Medulla oblongata (tissue), 1 donor: ENCODE measurements around the gene STXBP6.

ENCODE experiments used
- DNase-seq: peaks from one replicate; pipeline ENCODE4 v3.0.0-alpha.2; 2015; ENCODE audit errors: extremely low spot score

STXBP6 gene

DNA sequence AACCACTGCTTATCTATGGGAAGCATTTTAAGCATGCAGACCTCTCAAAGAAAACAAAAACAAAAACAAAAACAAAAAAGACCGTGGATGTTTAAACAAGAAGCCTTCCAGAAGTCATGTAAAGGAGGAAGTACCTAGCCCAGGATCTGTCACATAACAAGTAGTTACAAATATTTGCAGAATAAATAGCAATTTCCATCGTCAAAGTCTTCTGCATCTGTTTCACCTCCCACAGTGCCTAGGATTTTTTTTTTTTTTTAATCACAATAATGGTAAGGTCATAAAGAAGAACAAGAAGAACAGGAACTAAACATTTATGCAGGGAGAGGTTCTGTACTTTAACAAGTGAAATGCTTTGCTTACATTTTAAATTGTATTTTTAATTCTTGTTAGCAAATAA lies 2.4 kb upstream of the STXBP6 start:
- DNase-seq, result no peak

DNA sequence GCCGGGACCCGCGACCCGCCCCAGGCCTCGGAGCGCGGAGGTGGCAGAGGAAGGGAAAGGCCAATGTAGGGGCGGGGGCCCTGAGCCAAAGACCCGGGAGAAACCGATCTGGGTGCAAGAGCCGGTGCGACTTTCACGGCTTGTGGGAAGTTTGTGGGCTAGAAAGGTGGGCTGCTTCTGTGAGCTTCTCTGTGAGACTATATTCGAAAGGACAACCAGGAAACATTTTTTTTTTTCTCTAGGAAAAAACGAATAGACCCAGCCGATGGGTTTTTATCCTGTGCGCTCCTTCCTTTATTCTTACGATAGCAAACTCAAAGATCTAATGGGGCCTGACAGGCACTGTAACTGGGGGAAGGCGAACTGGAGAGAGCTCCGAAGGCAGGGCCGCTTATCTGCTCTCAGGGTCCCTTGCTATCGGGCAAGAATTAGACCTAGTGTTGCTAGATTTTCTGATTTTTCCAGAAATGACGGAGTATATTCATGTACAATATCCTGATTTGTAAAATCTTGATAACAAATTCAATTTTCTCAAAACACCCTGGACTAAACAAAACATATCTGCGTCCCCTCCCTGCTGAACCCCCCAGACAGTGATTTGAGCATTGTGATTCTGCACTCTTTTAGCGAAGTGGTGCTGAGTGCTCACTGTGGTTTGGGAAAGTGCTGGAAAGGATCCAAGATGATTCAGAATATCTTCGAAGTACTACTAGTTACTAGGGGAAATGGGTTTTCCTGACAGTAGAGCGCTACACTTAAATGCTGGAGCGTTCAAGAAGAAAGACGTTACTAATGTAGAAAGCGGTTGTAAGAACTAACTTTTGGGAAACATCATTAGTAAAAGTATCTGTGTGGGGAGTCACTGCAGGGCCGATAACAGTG lies 563 bp upstream of the STXBP6 start:
- peak; percentile 37 for DNase-seq

DNA sequence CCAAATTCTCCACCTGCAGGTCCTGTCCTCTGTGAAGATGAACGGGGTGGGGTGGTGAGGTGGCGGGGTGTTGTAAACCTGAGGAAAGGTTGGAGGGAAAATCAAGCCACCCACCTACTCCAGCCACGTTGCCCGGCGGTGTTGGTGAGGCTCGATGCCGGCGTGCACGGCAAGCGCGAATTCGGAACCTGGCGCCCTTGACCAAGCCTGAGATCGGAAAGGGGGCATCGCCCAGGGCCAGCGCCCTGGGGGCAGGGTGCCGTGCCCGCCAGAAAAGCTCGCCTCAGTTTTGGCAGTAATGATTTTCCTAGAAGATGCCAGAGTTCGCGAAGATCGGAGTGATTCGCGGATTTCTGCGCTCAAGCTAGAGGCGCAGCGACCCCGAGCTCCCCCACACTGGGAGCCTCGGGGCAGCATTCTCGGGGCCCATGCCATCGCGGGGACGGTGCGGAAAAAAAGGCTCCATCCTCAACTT lies 817 bp downstream of the STXBP6 start:
- DNase-seq, result peak; percentile 20

DNA sequence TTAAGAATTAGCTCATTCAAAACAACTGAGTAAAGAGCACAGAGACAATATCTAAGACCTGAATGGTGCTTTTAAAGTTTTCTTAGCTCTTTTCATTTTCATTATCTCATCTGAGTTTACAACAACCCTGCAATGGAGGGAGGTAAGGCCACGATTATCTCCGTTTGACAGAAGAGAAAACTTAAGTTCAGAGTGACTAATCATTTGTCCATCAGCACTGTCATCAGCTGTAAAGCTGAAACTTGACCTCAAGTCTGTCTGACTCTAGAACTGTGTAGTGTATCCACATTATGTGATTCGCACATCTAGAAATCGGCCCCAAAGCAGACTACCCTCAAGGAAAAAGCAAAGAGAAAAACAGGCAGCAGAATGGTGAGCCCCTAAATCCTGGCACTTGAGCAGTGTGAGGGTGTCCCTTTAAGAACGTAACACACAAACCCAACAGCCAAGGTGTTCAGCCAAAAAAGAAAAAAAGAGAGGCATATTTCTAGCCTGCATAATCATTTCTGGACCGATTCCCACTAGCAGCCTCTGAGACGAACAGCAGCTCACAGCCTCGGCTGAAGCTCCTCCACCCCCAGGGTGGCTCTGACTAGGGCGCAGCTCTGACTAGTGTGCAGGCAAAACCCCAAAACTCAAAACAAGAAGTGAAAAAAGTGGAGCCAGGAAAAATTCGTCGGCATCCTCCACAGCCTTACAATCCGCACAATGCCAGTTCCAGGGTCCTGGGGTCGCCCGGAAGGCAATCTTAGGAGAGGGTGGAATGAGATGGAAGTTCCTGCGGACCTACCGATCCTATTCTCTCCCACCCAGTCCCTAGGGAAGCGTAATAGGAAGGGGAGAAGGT lies 1.6 kb downstream of the STXBP6 start:
- peak; percentile 65 for DNase-seq

DNA sequence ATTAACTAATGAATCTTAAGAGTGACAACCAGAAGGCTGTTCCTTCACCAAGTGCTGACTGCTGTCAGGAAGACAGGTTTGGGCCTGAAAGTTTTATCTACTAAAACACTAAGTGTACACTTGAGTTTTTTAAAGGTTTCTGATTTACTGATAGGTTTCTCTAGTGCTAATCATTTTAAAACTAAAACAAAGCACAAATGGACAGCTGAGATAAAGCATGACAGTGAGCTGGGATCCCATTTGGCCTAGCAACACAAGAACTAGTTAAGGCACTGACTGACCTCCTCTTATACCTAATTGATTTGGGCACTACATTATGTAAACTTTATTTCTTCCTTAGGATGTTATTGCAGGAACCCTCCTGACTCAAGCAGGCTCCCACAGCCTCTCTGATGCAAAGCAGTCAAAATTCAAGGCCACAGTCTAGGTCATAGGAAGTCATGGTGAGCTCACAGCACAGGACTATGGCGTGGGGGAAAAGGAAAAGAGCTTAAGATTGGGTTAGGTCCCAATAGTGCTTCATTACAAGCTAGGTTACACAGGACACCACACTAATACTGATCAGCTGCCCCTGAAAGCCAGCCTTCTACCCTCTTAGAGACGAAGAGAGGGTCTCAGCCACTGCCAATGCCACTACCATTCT lies 3.5 kb downstream of the STXBP6 start:
- no peak for DNase-seq

DNA sequence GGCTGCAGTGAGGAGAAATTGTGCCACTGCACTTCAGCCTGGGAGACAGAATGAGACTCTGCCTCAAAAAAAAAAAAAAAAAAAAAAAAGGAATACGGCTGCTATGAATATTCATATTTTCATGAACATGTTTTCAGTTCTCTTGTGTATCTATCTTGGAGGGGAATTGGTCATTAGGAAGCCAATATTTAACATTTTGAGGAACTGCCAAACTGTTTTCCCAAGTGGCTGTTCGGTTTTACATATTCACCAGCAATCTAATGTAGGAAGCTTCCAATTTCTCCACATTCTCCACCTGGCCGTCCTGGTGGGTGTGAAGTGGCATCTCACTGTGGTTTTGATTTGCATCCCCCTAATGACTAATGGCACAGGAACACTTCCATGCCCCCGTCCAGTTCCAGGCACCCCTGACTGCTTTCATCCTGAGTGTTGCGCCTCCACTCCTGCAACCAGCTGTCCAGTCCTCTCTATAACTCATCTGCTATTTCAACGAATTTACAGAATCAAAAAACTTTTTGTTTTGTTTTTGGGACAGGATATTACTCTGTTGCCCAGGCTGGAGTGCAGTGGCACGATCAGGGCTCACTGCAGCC lies 5.7 kb downstream of the STXBP6 start:
- DNase-seq, result no peak

DNA sequence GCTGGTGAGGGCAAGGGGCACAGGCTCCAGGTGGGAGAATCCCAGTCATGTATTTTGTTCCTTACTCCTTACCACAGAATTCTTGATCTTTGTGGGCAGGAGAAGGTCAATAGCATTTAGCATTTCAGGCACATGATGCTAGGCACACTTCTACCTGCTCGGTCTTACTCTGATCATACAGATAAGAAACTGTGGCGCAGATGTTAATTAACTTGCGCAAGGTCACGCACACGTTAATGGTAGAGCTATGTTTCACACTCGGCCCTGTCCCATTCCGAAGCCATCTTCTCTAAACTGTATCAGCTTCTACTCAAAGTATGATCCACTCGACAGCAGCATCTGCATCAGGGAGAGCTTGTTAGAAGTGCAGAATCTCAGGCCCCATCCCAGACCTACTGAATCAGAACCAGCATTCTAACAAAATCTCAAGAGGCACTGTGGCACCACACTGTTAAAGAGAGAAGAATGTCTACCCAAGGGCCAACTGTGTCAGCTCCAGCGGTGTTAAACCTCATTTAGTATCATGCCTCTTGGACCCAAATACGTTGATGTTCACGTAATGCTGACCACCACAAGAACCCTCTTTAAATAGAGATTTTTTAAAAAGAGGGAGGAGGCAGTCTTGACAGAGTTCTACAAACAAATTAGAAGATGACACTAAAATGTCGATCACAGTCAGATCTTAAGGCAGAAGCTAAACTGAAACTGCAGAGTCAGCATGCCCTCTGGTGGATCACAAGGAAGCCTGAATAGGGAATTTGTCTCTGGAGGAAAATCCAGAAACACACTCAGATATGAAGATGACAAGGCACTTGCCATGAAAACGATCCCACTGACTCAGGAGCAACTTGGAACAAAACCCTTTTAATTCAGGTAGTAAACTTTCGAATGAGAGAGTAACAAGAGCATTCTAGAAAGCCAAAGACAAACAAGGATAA lies 7.3 kb downstream of the STXBP6 start:
- peak; percentile 86 for DNase-seq

DNA sequence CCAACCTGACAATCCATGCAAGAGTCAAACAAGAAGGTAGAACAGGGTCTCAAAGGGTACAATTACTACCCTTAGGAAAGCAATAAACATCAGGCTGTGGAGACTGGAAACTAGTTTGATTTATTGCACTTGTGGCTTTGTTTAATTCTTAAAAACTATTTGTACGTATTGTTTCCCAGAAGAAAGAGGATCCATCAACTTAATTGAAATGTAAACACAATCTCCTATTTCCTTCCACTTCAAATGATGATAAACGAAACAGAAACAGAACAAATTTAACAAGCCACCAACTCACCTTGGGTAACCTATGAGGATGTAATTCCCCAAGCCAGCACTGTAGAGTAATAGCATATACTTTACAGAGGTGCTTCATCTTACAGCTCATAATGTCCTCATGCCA lies 8.0 kb downstream of the STXBP6 start:
- no peak for DNase-seq

DNA sequence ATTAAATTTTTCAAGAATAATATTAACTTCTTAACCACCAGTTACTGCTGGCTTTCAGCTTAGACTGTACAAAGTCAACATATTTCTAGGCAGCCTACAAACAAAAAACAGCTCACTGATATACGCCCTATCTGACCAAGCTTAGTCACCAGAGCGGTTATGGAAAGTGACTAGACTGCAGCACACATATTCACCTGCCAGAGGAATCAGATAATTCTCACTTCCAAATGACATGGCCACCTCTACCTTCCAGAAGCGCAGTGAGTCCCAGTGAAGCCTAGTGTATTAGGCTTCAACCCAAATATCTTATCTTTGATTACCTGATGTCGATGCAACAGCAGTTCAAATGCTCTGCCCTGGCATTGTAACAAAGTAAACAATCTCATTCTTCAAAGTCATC lies 8.5 kb downstream of the STXBP6 start:
- DNase-seq, result no peak

DNA sequence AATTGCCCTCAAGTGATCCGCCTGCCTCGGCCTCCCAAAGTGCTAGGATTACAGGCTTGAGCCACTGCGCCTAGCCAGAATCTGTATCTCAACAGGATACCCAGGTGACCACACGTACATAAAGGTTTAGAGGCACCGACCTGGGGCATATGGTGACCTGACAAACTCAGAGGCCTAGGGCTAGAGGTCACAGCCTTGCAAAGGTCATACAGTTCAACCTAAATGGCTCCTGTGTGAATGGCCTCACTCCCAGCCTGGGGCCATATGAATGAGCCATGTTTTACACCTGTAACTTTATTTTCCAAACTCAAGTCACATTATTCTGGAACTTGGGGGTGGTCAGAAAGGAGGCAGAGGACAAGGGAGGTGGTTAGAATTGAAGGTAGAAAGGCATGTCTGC lies 10.0 kb downstream of the STXBP6 start:
- no peak for DNase-seq

DNA sequence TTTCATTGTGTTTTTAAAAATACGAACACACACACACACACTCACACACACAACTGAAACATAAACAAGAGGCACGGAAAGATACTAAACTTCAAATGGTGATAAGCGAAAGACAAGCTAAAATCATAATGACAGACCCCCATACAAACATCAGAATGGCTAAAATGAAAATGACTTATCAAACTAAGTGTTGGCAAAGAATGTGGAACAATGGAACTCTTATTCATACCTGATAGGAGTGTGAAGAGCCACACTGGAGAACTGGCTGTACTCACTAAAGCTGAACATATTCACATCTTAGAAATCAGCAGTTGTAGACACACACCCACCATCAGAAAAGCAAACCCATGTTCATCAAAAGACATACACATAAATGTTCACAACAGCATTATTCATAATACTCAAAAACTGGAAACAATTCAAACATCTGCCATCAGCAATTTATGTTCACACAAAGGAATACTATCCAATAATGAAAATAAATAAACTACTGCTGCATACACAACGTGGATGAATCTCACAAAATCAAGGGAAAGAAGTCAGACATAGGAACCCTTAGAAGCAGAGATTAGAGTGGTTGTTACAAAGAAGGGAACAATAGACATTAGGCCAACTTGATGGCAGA lies 11.8 kb downstream of the STXBP6 start:
- DNase-seq, result no peak

DNA sequence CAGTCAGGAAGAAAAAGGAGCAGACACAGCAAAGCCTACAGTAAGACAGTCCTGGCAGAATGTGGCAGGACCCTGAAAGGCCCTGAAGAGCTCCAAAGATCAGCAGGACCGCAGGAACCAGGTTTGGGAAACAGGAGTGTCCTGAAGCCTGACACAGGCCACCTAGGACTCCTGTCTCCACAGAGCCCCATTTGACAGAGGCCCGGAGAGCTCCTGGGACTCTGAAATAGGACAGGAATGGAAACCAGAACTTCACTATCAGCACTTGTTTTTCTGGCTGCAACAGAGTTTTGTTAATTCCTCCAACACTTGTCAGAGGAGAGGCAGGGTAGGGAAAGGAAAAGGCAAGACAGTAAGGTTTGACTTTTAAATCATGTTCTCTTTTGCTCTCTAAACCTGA lies 12.9 kb downstream of the STXBP6 start:
- no peak for DNase-seq

DNA sequence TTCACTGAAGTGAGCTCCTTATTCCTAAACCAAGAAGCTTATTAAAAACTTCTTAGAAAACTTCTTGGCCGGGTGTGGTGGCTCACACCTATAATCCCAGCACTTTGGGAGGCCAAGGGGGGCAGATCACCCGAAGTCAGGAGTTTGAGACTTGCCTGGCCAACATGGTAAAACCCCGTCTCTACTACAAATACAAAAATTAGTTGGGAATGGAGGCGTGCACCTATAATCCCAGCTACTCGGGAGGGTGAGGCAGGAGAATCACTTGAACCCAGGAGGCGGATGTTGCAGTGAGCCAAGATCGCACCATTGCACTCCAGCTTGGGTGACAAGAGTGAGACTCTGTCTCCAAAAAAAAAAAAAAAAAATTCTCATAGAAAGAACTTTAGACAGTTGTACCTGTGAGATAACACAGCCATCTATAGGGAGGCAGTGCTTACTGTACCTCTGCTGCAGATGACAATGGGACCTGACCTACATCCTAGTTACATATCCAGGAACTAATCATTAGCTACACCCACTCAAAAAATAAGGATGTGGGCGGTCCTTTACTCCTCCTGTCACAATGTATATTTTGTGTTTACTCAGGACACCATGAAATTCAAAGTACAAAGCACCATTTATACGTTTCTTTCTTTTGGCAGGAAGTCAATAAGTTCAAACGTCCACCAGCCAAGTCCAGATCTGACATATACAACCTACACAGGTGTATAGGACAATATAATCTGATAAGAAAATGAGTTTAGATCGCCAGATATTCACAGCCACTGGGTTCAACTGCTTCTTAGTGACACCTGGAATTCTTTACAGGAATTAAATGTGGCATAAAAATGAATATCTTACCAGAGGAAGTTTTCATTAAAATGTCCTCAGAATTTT lies 14.9 kb downstream of the STXBP6 start:
- DNase-seq, result no peak

DNA sequence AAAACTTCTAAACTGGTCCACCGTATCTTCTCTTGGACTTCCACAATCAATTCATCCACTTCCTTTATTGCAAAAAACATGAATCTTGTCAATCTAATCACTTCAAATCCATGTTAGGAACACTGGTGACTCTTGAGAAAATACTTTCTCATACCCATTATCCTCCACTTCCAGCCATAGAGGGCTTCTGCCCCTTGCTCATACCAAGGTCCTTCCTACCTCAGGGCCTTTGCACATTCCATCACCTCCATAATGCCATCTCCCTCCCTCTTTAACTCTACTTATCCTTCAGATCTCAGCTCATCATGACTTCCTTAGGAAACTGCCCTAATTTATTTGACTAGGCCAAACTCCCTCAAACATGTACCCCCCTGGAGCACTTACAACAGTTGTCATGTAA lies 16.6 kb downstream of the STXBP6 start:
- DNase-seq, result no peak

DNA sequence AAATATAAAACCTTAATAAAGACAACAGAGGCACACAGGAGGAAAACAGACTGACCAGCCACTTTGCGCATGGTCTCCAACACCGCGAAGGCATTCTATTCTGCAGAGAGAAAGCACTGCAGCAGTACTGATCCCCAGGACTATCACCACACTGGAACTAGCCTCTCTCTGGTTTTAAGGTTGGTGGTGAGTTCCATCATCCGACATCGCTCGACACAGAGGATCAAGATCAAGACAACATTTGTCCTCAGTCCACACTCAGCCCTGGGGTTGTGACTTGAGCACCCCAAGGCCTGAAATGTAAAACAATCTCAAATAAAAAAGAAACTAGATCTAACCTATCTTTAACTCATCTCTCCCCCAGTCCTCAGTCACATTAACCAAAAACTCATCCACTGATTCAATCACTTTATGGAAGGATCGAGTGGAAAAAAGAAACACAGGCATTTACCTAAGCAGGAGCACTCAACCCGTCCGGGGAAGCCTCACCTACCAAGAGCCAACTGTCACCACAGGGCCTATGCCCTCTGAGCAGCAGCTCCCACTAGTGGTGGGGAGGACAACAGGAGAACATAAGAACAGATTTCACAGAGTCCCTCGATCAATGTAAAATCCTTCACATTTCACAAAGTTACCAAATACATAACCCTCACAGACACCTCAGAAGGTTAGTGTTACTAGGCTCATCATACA lies 17.7 kb downstream of the STXBP6 start:
- DNase-seq, result no peak

DNA sequence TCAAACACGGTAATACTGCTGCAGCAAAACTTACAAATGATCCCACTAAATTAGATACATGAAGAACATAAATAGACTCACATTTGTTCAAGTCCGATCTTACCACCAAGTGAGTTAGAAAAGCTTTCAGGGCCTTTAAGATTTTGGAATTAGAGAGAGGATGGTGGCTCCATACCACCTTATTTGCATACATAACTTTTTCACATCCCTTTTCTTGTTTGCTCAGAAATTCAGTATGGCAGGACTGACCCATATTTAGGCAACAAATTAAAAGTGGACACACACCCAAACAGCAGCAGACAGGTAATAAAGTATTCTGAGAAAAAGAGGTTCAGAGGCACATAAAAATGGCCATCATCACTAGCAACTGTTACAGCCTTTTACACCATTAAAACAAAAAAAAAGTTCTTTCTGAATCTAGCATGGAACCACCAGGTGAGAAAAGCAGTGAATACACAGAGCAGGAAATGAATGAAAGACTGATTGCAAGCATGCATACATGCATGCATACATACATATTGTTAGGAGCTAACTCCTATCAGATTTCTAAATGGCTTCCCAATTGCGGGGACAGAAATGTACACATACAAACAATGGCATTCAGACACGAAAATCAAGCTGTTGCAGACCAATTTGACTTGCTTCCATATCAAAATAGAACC lies 23.3 kb downstream of the STXBP6 start:
- DNase-seq, result no peak

DNA sequence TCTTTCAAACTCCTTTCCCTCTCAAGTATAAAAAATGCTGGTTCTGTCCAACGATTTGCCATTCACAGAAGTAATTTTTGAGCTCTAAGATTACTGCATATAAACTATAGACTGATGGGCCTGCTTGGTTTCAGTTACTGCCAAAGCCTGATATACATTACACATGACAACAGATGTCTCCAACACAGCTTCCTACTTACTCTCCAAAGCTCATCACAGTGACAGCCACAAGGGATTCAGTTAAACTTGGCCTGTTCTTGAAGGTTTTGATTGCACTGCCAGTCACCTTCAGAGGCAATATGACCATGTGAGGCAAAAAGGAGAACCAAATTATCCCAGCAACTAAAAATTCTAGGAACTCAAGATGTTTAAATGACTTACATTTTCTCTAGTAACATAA lies 30.1 kb downstream of the STXBP6 start:
- no peak for DNase-seq

DNA sequence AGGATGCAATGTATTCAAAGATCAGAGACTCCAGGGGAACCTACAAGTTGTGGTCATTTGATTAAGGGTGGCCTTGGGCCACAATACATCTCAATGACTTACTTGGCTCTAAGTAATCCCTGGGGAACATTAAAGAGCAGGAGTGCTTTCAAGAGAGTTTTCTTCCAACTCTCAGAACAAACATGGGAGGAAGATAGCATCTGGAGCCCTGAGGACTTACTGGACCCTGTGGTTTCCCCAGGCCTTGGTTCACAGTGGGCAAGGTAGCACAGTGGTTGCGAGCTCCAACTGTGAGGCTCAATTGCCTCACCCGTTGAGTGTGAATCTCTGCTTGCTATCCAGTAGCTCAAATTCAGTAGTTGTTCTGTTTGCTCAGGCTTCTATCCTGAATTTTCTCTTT lies 32.4 kb downstream of the STXBP6 start:
- DNase-seq, result no peak
